ENCODE results near the gene SLC5A5. TPM values are rescaled to one million over a fixed set of nuclear protein-coding genes. Genes with fewer than 3 reads are reported as not detected.

SLC5A5 gene
- total RNA-seq, 1 experiment from 2014 or later: 6.3 TPM

GRCh38 chr19:17931532-17932191 is 59.9 kb downstream of the SLC5A5 start:
- peaks cover 11% of the 10 kb centered on the region; the same call in 1 of the 2 replicates for H3K4me1 ChIP-seq (ENCODE audit: control insufficient read depth, insufficient read depth, low read length)
- H3K27ac ChIP-seq (ENCODE audit: low read length): peak overlapping the region; percentile 93; the same call in 1 of the 2 replicates
- TF ChIP-seq REST (IDR thresholded peaks at IDR 0.05; ENCODE audit: insufficient read depth in 1 of 2, low read depth in 2 of 2, low read length in 1 of 2) (no peak), SIN3A (IDR thresholded peaks at IDR 0.05; ENCODE audit: borderline replicate concordance, insufficient read depth, low read depth, low read length) (no peak), POLR2AphosphoS5 (IDR thresholded peaks at IDR 0.05; ENCODE audit: low read depth, low read length) (no peak), TCF7L2 (IDR thresholded peaks at IDR 0.05; ENCODE audit: low read depth, low read length) (no peak), CTCF (IDR thresholded peaks at IDR 0.05) (no peak)
- no peaks in the 10 kb centered on the region for H3K9me3 ChIP-seq (ENCODE audit: control insufficient read depth, insufficient read depth, low read depth, low read length)
- no TSS peak for BruUV-seq (replicated peaks)
- H3K36me3 ChIP-seq (ENCODE audit: control insufficient read depth, insufficient read depth, low read length): peaks cover 4% of the 10 kb centered on the region; the same call in 1 of the 2 replicates
- no peaks in the 10 kb centered on the region for H3K27me3 ChIP-seq (ENCODE audit: control insufficient read depth, insufficient read depth, low read length)
- H3K4me3 ChIP-seq (ENCODE audit: low read depth in 2 of 2, low read length in 2 of 2): peak overlapping the region in 1 of 2 experiments; percentile 89; a peak in 2 of 4 replicates
- intact Hi-C loops (cut with micrococcal nuclease; ENCODE audit: unreplicated experiment) (loop anchor here (1.0 kb wide), 1 partner anchor 61 kb away; no protein-coding TSS in a partner anchor), in situ Hi-C loops (cut with HindIII; ENCODE audit: low pct_unique_long_range_greater_than_20kb, low sequenced_read_pairs) (no loop called here)
- ATAC-seq (no peak), DNase-seq (ENCODE audit: low read depth, low spot score) (no peak)
- ChIA-PET POLR2A (no interaction called here), CTCF (interaction anchor here (0.6 to 3.0 kb wide), 4 partner anchors 61 to 497 kb away, joined by 3 to 19 read pairs (median 8); partner anchors contain the start of genes RPL18A and SLC5A5)

- H3K27ac ChIP-seq (ENCODE audit: low read length): peak within 1 kb of the TSS; percentile 93
- intact Hi-C loops (cut with micrococcal nuclease; ENCODE audit: unreplicated experiment): loop anchor here (1.0 kb wide), 1 partner anchor 62 kb away; no protein-coding TSS in a partner anchor
- peaks cover 11% of the 10 kb centered on the region; the same call in 1 of the 2 replicates for H3K4me1 ChIP-seq (ENCODE audit: control insufficient read depth, insufficient read depth, low read length)
- DNase-seq (ENCODE audit: low read depth, low spot score) (peak; percentile 67), ATAC-seq (peak; percentile 97)
- H3K36me3 ChIP-seq (ENCODE audit: control insufficient read depth, insufficient read depth, low read length): peaks cover 4% of the 10 kb centered on the region; the same call in 1 of the 2 replicates
- peak within 1 kb of the TSS; percentile 73 to 89 for H3K4me3 ChIP-seq (ENCODE audit: low read depth in 2 of 2, low read length in 2 of 2)
- BruUV-seq (replicated peaks): no TSS peak
- H3K27me3 ChIP-seq (ENCODE audit: control insufficient read depth, insufficient read depth, low read length): no peaks in the 10 kb centered on the region
- CTCF ChIA-PET: interaction anchor here (0.6 to 3.0 kb wide), 5 partner anchors 62 to 552 kb away, joined by 3 to 19 read pairs (median 13); partner anchors contain the start of genes RPL18A and SLC5A5
- POLR2A ChIA-PET: interaction anchor here (0.5 to 0.7 kb wide), 2 partner anchors 68 to 127 kb away, joined by 3 to 4 read pairs; no protein-coding TSS in a partner anchor
- H3K9me3 ChIP-seq (ENCODE audit: control insufficient read depth, insufficient read depth, low read depth, low read length): no peaks in the 10 kb centered on the region
- TF ChIP-seq TCF7L2 (IDR thresholded peaks at IDR 0.05; ENCODE audit: low read depth, low read length) (no peak), CTCF (IDR thresholded peaks at IDR 0.05) (peak; percentile 94), POLR2AphosphoS5 (IDR thresholded peaks at IDR 0.05; ENCODE audit: low read depth, low read length) (peak; percentile 74), SIN3A (IDR thresholded peaks at IDR 0.05; ENCODE audit: borderline replicate concordance, insufficient read depth, low read depth, low read length) (0 out of 2 replicates have a peak, but pooled peaks have one; percentile 55), REST (IDR thresholded peaks at IDR 0.05; ENCODE audit: insufficient read depth in 1 of 2, low read depth in 2 of 2, low read length in 1 of 2) (0 out of 4 replicates have a peak, but pooled peaks of 1 of the 2 experiments have one; percentile 31)
- in situ Hi-C loops (cut with HindIII; ENCODE audit: low pct_unique_long_range_greater_than_20kb, low sequenced_read_pairs): no loop called here
Measured at GRCh38 chr19:17932485-17933338, 61.0 kb downstream of the SLC5A5 start, which contains the start of gene CCDC124. Gene CCDC124, plus strand, starts transcription at chr19:17933015. Its CDS starts 3,406 bp downstream, at chr19:17936421.
